HUES6 (cell line): Measurements from ENCODE around the gene BOLA1.
A peak's percentile ranks its signal among the peaks of the same experiment; 100 is the strongest.
"Not testable (repeated sequence)": the region's sequence is repeated elsewhere in the genome, so short reads cannot be mapped to it uniquely, and the experiment has no call there.

ENCODE experiments used
- H3K27ac ChIP-seq: 2 replicates; pipeline ENCODE4 v1.7.0; 2013; ENCODE audit warnings: low read depth, mild to moderate bottlenecking, low read length, inconsistent platforms
- H3K27me3 ChIP-seq: 2 replicates; pipeline ENCODE4 v1.6.1; 2013; ENCODE audit warnings: low read length; ENCODE audit not compliant: control insufficient read depth, insufficient read depth
- H3K36me3 ChIP-seq: 2 replicates; pipeline ENCODE4 v1.6.1; 2013; ENCODE audit warnings: low read length; ENCODE audit not compliant: control insufficient read depth, insufficient read depth
- H3K4me1 ChIP-seq: 2 replicates; pipeline ENCODE4 v1.6.1; 2013; ENCODE audit warnings: low read length; ENCODE audit not compliant: control insufficient read depth, insufficient read depth
- H3K4me3 ChIP-seq: 2 replicates; pipeline ENCODE4 v1.5.1; 2013; ENCODE audit warnings: low read depth, low read length
- H3K9ac ChIP-seq: one replicate; pipeline ENCODE4 v1.6.1; 2013; ENCODE audit warnings: mild to moderate bottlenecking, low read length
- H3K9me3 ChIP-seq: 2 replicates; pipeline ENCODE4 v1.6.1; 2013; ENCODE audit warnings: low read depth, low read length; ENCODE audit not compliant: control insufficient read depth, insufficient read depth

The BOLA1 gene

DNA sequence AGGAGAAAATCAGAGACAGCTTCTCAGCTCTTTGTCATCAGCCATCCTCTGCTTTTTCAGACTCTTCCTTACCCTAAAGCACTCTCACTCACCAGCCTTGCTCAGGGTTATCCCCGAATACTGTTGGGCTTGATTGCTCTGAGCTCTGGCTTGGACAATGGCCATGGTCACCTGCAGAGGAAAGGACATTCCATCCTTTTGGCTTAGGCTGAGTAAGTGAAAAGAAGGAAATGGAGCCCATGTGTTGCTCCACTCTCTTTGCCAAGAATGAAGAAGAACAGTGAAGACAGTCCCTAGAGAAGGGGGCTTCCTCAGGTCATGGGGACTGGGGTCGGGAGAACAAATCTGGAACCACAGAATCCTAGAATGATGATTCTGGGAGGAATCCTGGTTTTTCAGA, 35.0 kb downstream of the BOLA1 start:
- Histone ChIP-seq H3K27me3 (no peaks in the 10 kb centered on the region), H3K9ac (no peak overlapping the region), H3K4me3 (no peak overlapping the region), H3K9me3 (no peaks in the 10 kb centered on the region), H3K36me3 (no peaks in the 10 kb centered on the region; the same call in 1 of the 2 replicates), H3K27ac (no peak overlapping the region), H3K4me1 (peaks cover 24% of the 10 kb centered on the region)

DNA sequence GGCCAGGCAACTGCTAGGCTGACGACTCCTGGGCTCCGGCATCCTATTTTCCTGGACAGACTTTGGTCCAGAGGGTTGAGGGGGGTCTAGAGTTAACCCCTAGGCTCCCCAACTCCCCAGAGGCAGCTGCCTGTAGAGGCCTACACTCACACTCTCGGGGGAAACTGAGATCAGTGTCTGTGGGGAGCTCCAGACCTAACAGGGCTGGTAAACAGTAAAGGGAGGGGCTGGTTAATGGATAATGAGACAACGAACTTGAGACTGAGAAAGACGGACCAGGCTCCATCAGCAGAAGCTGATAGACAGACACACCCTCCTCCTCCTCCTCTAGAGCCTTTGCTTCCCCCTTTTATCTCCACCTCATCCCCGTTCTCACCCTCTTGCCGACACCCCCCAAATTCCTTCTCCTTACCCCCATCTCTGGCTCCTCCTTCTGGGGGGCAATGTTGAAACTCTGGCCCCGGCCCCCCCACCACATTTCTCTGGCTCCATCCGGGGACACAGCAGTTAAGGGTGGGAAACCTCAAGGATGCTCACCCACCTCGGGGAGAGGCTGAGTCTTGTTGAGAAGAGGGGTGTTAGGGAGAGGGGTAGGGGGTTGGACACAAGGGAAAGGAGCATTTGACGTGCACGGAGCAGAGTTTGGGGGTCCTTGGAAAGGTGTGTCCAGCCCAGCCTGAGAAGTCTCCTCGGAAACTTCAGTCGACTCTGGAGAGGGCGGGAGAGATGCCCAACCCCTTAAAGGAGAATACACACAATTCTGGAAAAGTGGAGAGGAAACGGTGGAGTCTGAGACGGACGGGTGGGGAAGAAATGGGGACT, 37.0 kb downstream of the BOLA1 start, which contains the start of gene MTMR11:
Gene MTMR11 (minus strand): TSS at position 710 of the 822 bp plus-strand sequence. CDS start 232 bp downstream, at position 478.
- H3K36me3 ChIP-seq = no peaks in the 10 kb centered on the region; the same call in 1 of the 2 replicates
- peak within 1 kb of the TSS; percentile 35 for H3K9ac ChIP-seq
- H3K9me3 ChIP-seq = no peaks in the 10 kb centered on the region
- H3K4me3 ChIP-seq = peak within 1 kb of the TSS; percentile 61
- H3K27me3 ChIP-seq = no peaks in the 10 kb centered on the region
- H3K27ac ChIP-seq = no peak within 1 kb of the TSS; the same call in 1 of the 2 replicates
- H3K4me1 ChIP-seq = peaks cover 36% of the 10 kb centered on the region

DNA sequence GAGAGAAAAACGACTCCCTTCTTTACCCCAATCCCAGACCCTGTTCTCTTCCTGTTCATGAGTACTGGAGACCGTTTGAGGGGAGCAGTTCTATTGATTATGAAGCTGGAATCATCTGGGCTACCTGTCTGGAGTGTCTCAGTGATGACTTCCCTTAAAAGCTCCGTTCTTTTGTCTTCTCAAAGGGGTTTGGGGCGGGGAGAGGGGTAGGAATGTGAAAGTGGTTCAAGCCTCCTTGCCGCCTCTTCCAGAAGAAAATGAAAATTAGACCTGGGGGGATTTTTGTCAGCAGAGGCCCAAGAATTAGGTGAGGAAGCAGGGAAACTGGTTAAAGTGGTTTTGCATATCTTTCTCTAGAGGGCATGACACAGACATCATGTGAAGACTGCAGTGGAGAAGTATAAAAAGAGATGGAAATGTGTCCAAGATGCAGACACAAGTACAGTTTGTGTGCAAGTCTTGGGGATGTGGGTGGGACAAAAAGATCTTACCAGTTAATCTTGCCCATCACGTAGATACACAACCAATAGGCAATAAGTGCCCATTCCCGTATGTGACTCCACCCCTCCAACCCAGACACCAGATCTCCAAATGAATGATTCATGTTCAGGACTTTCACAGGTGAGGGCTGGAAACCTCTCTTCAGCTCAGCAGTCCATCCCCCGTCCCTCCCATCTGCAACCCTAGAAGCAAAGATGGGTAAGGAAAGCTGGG, 37.8 kb downstream of the BOLA1 start:
- no peaks in the 10 kb centered on the region for H3K27me3 ChIP-seq
- H3K36me3 ChIP-seq = no peaks in the 10 kb centered on the region; the same call in 1 of the 2 replicates
- H3K4me1 ChIP-seq = peaks cover 41% of the 10 kb centered on the region
- H3K9ac ChIP-seq = peak overlapping the region; percentile 35
- no peak overlapping the region; the same call in 1 of the 2 replicates for H3K27ac ChIP-seq
- peak overlapping the region; percentile 61 for H3K4me3 ChIP-seq
- H3K9me3 ChIP-seq = no peaks in the 10 kb centered on the region

DNA sequence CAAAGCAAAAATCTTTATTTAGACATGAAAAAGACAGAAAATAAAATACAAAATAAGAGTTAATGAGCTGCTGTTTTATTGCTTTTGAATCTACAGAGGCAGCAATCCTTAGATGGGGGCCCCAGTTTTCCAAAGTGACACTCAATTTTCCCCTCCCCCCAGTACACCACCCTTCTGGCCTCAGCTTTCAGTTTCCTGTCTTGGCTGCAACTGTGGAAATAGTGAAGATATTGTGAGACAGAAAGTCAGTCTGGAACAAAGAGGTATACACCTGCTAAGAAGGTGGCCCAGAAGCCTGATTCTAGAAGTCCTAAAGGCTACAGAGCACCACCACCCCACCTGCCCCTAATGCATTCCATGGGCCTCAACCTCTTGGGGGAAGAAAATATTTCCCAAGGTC, 38.4 kb downstream of the BOLA1 start:
- Histone ChIP-seq H3K27me3 (no peaks in the 10 kb centered on the region), H3K36me3 (no peaks in the 10 kb centered on the region; the same call in 1 of the 2 replicates), H3K4me1 (peaks cover 41% of the 10 kb centered on the region), H3K4me3 (peak overlapping the region; percentile 61; the same call in 1 of the 2 replicates), H3K27ac (no peak overlapping the region), H3K9ac (no peak overlapping the region), H3K9me3 (no peaks in the 10 kb centered on the region)

DNA sequence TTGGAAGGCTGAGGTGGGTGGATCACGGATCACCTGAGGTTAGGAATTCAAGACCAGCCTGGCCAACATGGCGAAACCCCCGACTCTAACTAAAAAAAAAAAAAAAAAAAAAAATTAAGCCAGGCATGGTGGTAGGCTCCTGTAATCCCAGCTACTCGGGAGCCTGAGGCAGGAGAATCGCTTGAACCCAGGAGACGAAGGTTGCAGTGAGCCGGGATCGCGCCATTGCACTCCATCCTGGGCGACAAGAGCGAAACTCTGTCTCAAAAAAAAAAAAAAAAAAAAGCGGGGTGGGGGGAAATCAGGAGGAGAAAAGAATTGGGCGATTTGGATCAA, 39.3 kb downstream of the BOLA1 start:
- Histone ChIP-seq H3K27ac (peak overlapping the region; percentile 80; the same call in 1 of the 2 replicates), H3K9ac (peak overlapping the region; percentile 63)

DNA sequence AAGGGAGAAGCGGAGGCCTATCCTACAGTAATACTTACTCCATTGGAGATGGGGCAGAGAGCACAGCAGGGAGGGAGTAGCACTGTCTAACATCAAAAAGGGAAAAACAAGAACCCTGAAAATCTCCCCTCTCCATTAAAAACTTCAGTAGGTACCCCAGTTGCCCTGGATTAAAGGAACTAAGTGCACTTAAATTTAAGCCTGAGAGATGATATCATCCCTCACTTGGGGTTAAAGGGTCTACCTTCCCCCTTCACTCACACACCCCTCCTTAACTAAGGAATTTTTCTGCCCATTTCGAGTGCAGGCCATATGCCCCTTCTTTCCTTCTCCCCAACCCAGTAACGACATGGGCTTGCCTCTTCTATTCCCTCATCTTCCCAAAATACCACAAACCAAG, 41.1 kb downstream of the BOLA1 start:
- Histone ChIP-seq H3K4me1 (peaks cover 44% of the 10 kb centered on the region), H3K4me3 (no peak overlapping the region), H3K27ac (no peak overlapping the region), H3K9ac (no peak overlapping the region), H3K36me3 (peaks cover 16% of the 10 kb centered on the region), H3K27me3 (no peaks in the 10 kb centered on the region), H3K9me3 (no peaks in the 10 kb centered on the region)

More for the DNA sequence above, 39.3 kb downstream of the BOLA1 start:
- H3K36me3 ChIP-seq, H3K9me3 ChIP-seq, H3K27me3 ChIP-seq: not testable (repeated sequence)
- Histone ChIP-seq H3K4me1 (peaks cover 44% of the 10 kb centered on the region), H3K4me3 (peak overlapping the region; percentile 38)

DNA sequence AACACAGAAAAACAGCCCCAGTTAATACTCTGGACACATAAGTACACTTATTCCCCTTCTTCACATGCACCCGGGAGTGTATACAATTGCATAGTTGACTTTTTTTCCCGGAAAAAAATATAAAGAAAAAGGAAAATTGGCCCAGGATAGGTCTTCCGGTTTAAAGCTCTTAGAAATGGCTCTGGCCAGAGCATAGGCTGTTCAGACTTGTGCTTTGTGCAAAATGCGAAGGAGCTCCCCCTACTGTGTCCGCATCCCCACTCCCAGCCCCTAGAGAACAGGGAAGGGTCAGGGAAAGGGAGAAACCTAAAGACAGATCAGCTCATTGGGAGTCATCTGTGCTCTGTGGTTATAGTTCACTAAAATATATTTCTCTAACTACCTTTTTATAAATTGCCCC, 42.8 kb downstream of the BOLA1 start:
- peaks cover 32% of the 10 kb centered on the region for H3K4me1 ChIP-seq
- peaks cover 27% of the 10 kb centered on the region for H3K36me3 ChIP-seq
- H3K9ac ChIP-seq = no peak overlapping the region
- no peak overlapping the region for H3K4me3 ChIP-seq
- H3K27me3 ChIP-seq = no peaks in the 10 kb centered on the region
- no peaks in the 10 kb centered on the region for H3K9me3 ChIP-seq
- H3K27ac ChIP-seq = no peak overlapping the region

DNA sequence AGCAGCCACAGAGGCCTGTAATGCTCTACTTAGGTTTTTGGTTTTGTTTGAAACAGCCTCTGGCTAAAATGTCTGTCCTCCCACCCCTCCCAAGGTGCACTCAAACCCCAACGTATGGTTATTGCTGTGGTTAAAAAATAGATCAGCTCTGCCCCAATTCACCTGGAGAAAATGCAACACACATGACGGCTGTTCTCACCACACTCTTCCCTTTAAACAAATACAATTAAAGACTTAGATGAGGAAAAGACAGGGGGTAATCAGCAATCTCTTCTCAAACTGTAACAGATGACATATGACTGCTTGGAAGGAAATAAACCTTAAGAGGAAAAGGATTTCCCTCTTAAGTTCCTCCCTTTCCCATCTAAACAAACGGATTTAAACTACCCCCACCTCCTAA, 43.5 kb downstream of the BOLA1 start:
- Histone ChIP-seq H3K9me3 (no peaks in the 10 kb centered on the region), H3K4me3 (no peak overlapping the region), H3K9ac (no peak overlapping the region), H3K36me3 (peaks cover 32% of the 10 kb centered on the region), H3K27ac (no peak overlapping the region), H3K4me1 (peaks cover 26% of the 10 kb centered on the region), H3K27me3 (no peaks in the 10 kb centered on the region)

DNA sequence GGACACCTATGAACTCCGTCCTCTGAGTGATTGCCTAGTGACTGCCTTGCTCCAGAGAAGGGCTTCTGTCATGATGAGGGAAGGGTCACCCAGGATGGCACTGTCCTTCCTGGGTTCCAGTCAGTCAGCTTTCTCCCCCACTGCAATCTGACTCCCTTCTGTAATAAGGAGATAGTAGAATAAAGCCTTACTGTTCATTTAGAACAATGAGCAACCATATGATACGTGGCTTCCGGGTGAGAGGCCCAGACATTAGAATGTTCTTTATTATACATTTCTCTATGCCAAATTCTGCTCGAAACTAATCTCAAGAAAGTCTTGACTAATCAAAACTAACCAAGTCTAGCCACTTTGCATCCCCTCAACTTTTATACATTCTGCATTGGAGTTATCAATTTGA, 45.8 kb downstream of the BOLA1 start:
- Histone ChIP-seq H3K4me1 (peaks cover 13% of the 10 kb centered on the region; the same call in 1 of the 2 replicates), H3K27me3 (no peaks in the 10 kb centered on the region), H3K27ac (no peak overlapping the region), H3K36me3 (peaks cover 54% of the 10 kb centered on the region), H3K4me3 (no peak overlapping the region), H3K9ac (no peak overlapping the region), H3K9me3 (no peaks in the 10 kb centered on the region)

DNA sequence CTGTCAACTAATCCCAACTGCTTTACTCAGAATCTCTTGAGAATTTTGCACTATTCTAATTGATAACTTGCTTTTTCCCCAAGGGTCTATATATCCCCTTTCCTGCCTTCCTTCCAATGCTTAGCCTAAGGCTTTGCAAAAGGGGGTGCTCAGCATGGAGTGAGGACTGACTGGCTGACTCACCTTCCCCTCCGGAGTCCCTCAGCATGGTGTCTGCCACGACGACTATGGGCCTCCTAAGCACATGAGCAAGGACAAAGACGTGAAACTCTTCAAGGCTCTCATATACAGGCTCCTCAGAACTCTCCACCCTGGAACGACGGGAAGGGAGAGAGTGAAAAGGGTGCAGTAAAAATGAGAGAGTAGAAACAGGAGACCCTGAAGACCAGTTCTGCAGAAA, 50.5 kb downstream of the BOLA1 start:
- Histone ChIP-seq H3K36me3 (peaks cover 48% of the 10 kb centered on the region), H3K27me3 (no peaks in the 10 kb centered on the region), H3K9ac (no peak overlapping the region), H3K27ac (no peak overlapping the region), H3K4me3 (no peak overlapping the region), H3K4me1 (no peaks in the 10 kb centered on the region), H3K9me3 (no peaks in the 10 kb centered on the region)
